HepG2 (cell line): ENCODE results near the gene C3orf52. TPM values are rescaled to one million over a fixed set of nuclear protein-coding genes. Genes with fewer than 3 reads are reported as not detected.
A peak's percentile ranks its signal among the peaks of the same experiment; 100 is the strongest.

Experiments used
- ATAC-seq: fragments of 200-7000 bp; cut with Tn5 transposase; 3 replicates; pipeline ENCODE4 v1.9.1; 2020; ENCODE audit warnings: mild to moderate bottlenecking, moderate library complexity
- BruUV-seq: library from RNA; stranded (reverse); fragments of 400-500 nt; replicated peaks from 2 replicates; lab custom pipeline; 2021; lab: Mats Ljungman, UMichigan
- CTCF ChIA-PET: fragments of 300-600 bp; formaldehyde crosslinking; extraction: SDS; loops from one replicate; lab custom pipeline; 2021; ENCODE audit warnings: low total read pairs, inconsistent platforms, low intra/inter-chr PET ratio; lab: Yijun Ruan, JAX
- POLR2A ChIA-PET: fragments of 350-600 bp; sonication (Branson Sonifier 250); formaldehyde crosslinking; loops from one replicate; lab custom pipeline; 2020; ENCODE audit warnings: antibody characterized with exemption, inconsistent platforms; lab: Yijun Ruan, JAX
- DNase-seq: peaks from one replicate; pipeline ENCODE4 v3.0.0-alpha.2; 2015; ENCODE audit warnings: low spot score
- FAIRE-seq: peaks from 3 replicates; lab custom pipeline; 2011; peaks lifted over from hg19 to GRCh38; lab: Jason Lieb, UNC
- H2AFZ ChIP-seq: one replicate; pipeline ENCODE4 v1.6.1; 2011; ENCODE audit warnings: low read length, inconsistent platforms
- H3K27ac ChIP-seq: fragments of 300-600 bp; 3 replicates; pipeline ENCODE4 v1.8.0; 2011; ENCODE audit warnings: mixed run types, mild to moderate bottlenecking, mixed read lengths, low read length, inconsistent platforms; ENCODE audit not compliant: insufficient read depth; ENCODE audit errors: extremely low read length
- H3K27me3 ChIP-seq, 2 experiments: fragments of 200-600 bp in 1 of 2; 2 replicates in 1 of 2; 3 replicates in 1 of 2; pipeline versions ENCODE4 v1.6.0 to v1.8.0; 2011; ENCODE audit warnings: low read length in 2 of 2, mild to moderate bottlenecking in 2 of 2, moderate library complexity in 2 of 2, inconsistent platforms in 1 of 2; ENCODE audit not compliant: insufficient read depth in 2 of 2, control insufficient read depth in 1 of 2
- H3K36me3 ChIP-seq, 2 experiments: fragments of 200-600 bp in 1 of 2; replicated peaks in 1 of 2; 2 replicates in 1 of 2; 3 replicates in 1 of 2; pipeline versions ENCODE4 v1.5.1 to v1.8.0; 2011; ENCODE audit warnings: low read length in 2 of 2, inconsistent platforms in 1 of 2; ENCODE audit not compliant: insufficient read depth in 2 of 2, control insufficient read depth in 1 of 2
- H3K4me1 ChIP-seq: 2 replicates; pipeline ENCODE4 v1.5.1; 2012; ENCODE audit warnings: low read length, inconsistent platforms; ENCODE audit not compliant: insufficient read depth
- H3K4me2 ChIP-seq: 2 replicates; pipeline ENCODE4 v1.6.0; 2011; ENCODE audit warnings: low read depth, low read length, inconsistent platforms
- H3K4me3 ChIP-seq, 3 experiments: fragments of 200-600 bp in 1 of 3; sonication (generic), shearing (Covaris generic) in 1 of 3; replicated peaks in 1 of 3; 2 replicates each; pipeline ENCODE4 v1.5.1; 2011 to 2016; ENCODE audit warnings: low read length in 3 of 3, inconsistent platforms in 2 of 3, low read depth in 2 of 3, mild to moderate bottlenecking in 2 of 3, control low read depth in 1 of 3, mixed read lengths in 1 of 3; ENCODE audit not compliant: insufficient read depth in 1 of 3
- H3K79me2 ChIP-seq: one replicate; pipeline ENCODE4 v1.6.1; 2011; ENCODE audit warnings: low read length, inconsistent platforms; ENCODE audit not compliant: insufficient read depth
- H3K9ac ChIP-seq: 2 replicates; pipeline ENCODE4 v1.6.0; 2011; ENCODE audit warnings: mild to moderate bottlenecking, low read depth, low read length, inconsistent platforms; ENCODE audit not compliant: insufficient read depth
- H3K9me3 ChIP-seq: 2 replicates; pipeline ENCODE4 v1.5.1; 2012; ENCODE audit warnings: mild to moderate bottlenecking, low read length
- H4K20me1 ChIP-seq: 2 replicates; pipeline ENCODE4 v1.6.0; 2011; ENCODE audit warnings: inconsistent platforms, mild to moderate bottlenecking, low read length, moderate library complexity; ENCODE audit not compliant: insufficient read depth
- AGO2 ChIP-seq: fragments of 200-400 bp; formaldehyde crosslinking; optimal IDR thresholded peaks from 2 replicates; pipeline ENCODE3; 2017; ENCODE audit warnings: mild to moderate bottlenecking, low read depth, low read length, moderate library complexity
- ESRRA ChIP-seq: sonication (generic); formaldehyde crosslinking; IDR thresholded peaks from 2 replicates; pipeline ENCODE4 v1.5.1; 2020; ENCODE audit warnings: mild to moderate bottlenecking, low read depth, missing genetic modification reagents
- MTF2 ChIP-seq: sonication (generic); formaldehyde crosslinking; IDR thresholded peaks from 2 replicates; pipeline ENCODE4 v1.5.0; 2020; ENCODE audit warnings: missing genetic modification reagents, borderline replicate concordance
- TGIF2 ChIP-seq: IDR thresholded peaks from 2 replicates; pipeline ENCODE4 v1.6.1; 2016; ENCODE audit warnings: control low read depth, missing compliant biosample characterization
- ZNF207 ChIP-seq: fragments of 450-650 bp; IDR thresholded peaks from 2 replicates; pipeline ENCODE4 v1.6.1; 2016; ENCODE audit warnings: antibody characterized with exemption, borderline replicate concordance
- WGBS: methylation state at CpG from one replicate; pipeline ENCODE4 v1.1.6; 2017; ENCODE audit warnings: low lambda C conversion rate; 5-methylcytosine and 5-hydroxymethylcytosine counted together
- in situ Hi-C: cut with HindIII; loops from 2 replicates; pipeline ENCODE4 v1.10.0; 2017; ENCODE audit warnings: low pct_unique_long_range_greater_than_20kb; ENCODE audit not compliant: extremely low pct_ligation_motif_present
- intact Hi-C: fragments of 100-400 bp; cut with micrococcal nuclease; formaldehyde crosslinking; loops from one replicate; pipeline ENCODE4 v1.10.0; 2022; ENCODE audit not compliant: unreplicated experiment
- polyA plus RNA-seq, 8 experiments: library from polyadenylated mRNA; depleted of rRNA in 3 of 8; stranded (reverse) in 7 of 8; unstranded in 1 of 8; fragments of >200 nt; fragmentation: Illumina TruSeq in 4 of 8; extraction: Trizol in 4 of 8; gene quantifications; 2 replicates each; pipeline versions ENCODE4 v1.2.1 to v1.2.3, GENCODE V29; 2011 to 2016; ENCODE audit warnings: low read depth in 4 of 8, missing spikeins in 1 of 8, mixed read lengths in 1 of 8; ENCODE audit not compliant: insufficient read depth in 1 of 8
- total RNA-seq, 5 experiments: library from RNA; depleted of rRNA; stranded (reverse); fragments of >200 nt; fragmentation: Illumina TruSeq; extraction: Trizol; gene quantifications; 2 replicates each; pipeline ENCODE4 v1.2.3, GENCODE V29; 2016; ENCODE audit warnings: low read depth in 1 of 5
- TF ChIP-seq, protein P1 (sequence below): sonication (generic); formaldehyde crosslinking; IDR thresholded peaks from 2 replicates; pipeline ENCODE4 v1.5.0; 2020; ENCODE audit warnings: mild to moderate bottlenecking, missing genetic modification reagents
- TF ChIP-seq, protein P2 (sequence below): sonication (generic); formaldehyde crosslinking; IDR thresholded peaks from 2 replicates; pipeline ENCODE4 v1.8.0; 2022; ENCODE audit warnings: mild to moderate bottlenecking, missing genetic modification reagents

The C3orf52 gene
- total and polyA plus RNA-seq, 2 of the 13 experiments (the other 11 are each of a cell fraction or from before 2014, with no cell fraction given), result 0.79 to 1.2 TPM

DNA sequence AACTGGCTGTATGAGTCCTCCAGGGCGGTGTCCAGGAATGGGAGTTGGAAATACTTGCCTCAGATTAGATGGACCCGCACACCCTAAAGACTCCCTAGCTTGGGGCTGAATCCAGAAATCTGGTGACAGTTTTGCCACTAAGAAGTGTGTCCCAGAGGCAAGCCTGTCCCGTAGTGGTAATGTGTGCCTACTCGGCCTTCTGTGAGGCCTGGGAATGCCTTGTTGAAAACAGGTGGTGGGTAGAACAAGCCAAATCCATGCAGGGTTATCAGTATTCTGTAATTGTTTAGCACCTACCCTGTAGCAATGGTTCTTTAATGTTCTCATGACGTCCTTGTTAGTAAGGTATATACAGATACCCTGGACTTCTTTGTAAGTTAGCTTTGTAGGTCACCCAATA is 1.6 kb downstream of the C3orf52 start:
- no peaks in the 10 kb centered on the region for H3K9me3 ChIP-seq
- TF ChIP-seq TGIF2 (CRISPR knock-in tag), result no peak
- no peak for TF ChIP-seq ESRRA (CRISPR knock-in tag)
- TF ChIP-seq, protein P1, sequence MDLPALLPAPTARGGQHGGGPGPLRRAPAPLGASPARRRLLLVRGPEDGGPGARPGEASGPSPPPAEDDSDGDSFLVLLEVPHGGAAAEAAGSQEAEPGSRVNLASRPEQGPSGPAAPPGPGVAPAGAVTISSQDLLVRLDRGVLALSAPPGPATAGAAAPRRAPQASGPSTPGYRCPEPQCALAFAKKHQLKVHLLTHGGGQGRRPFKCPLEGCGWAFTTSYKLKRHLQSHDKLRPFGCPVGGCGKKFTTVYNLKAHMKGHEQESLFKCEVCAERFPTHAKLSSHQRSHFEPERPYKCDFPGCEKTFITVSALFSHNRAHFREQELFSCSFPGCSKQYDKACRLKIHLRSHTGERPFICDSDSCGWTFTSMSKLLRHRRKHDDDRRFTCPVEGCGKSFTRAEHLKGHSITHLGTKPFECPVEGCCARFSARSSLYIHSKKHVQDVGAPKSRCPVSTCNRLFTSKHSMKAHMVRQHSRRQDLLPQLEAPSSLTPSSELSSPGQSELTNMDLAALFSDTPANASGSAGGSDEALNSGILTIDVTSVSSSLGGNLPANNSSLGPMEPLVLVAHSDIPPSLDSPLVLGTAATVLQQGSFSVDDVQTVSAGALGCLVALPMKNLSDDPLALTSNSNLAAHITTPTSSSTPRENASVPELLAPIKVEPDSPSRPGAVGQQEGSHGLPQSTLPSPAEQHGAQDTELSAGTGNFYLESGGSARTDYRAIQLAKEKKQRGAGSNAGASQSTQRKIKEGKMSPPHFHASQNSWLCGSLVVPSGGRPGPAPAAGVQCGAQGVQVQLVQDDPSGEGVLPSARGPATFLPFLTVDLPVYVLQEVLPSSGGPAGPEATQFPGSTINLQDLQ (CRISPR knock-in tag), result no peak
- no peak for TF ChIP-seq ZNF207
- no peak for TF ChIP-seq AGO2
- TF ChIP-seq MTF2 (CRISPR knock-in tag), result no peak
- TF ChIP-seq, protein P2, sequence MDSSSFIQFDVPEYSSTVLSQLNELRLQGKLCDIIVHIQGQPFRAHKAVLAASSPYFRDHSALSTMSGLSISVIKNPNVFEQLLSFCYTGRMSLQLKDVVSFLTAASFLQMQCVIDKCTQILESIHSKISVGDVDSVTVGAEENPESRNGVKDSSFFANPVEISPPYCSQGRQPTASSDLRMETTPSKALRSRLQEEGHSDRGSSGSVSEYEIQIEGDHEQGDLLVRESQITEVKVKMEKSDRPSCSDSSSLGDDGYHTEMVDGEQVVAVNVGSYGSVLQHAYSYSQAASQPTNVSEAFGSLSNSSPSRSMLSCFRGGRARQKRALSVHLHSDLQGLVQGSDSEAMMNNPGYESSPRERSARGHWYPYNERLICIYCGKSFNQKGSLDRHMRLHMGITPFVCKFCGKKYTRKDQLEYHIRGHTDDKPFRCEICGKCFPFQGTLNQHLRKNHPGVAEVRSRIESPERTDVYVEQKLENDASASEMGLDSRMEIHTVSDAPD (CRISPR knock-in tag), result no peak
- TF ChIP-seq, all 625 proteins: peak for 0
- DNase-seq, result no peak
- WGBS, result 51% methylated on average over 2 of the region's 5 CpGs
- no peaks in the 10 kb centered on the region for H3K36me3 ChIP-seq
- H3K9ac ChIP-seq, result no peak overlapping the region
- H3K4me3 ChIP-seq, result no peak overlapping the region
- peaks cover 41% of the 10 kb centered on the region for H3K4me1 ChIP-seq
- intact Hi-C loops (no loop called here), in situ Hi-C loops (no loop called here)
- ATAC-seq, result no peak
- no peaks in the 10 kb centered on the region; a peak in 2 of 5 replicates for H3K27me3 ChIP-seq
- no peaks in the 10 kb centered on the region for H3K79me2 ChIP-seq
- H3K4me2 ChIP-seq, result no peak overlapping the region
- POLR2A ChIA-PET, result no interaction called here
- FAIRE-seq, result no peak
- CTCF ChIA-PET, result no interaction called here
- H2AFZ ChIP-seq, result no peak overlapping the region
- BruUV-seq, result TSS peak; percentile 55
- H4K20me1 ChIP-seq, result no peaks in the 10 kb centered on the region
- no peak overlapping the region for H3K27ac ChIP-seq
